HUES6 (cell line): ENCODE data around the gene SPATA13.
"Not testable (repeated sequence)": the region's sequence is repeated elsewhere in the genome, so short reads cannot be mapped to it uniquely, and the experiment has no call there.

Source experiments
- H3K27ac ChIP-seq: 2 replicates; pipeline ENCODE4 v1.7.0; 2013; ENCODE audit warnings: low read depth, mild to moderate bottlenecking, low read length, inconsistent platforms
- H3K27me3 ChIP-seq: 2 replicates; pipeline ENCODE4 v1.6.1; 2013; ENCODE audit warnings: low read length; ENCODE audit not compliant: control insufficient read depth, insufficient read depth
- H3K36me3 ChIP-seq: 2 replicates; pipeline ENCODE4 v1.6.1; 2013; ENCODE audit warnings: low read length; ENCODE audit not compliant: control insufficient read depth, insufficient read depth
- H3K4me1 ChIP-seq: 2 replicates; pipeline ENCODE4 v1.6.1; 2013; ENCODE audit warnings: low read length; ENCODE audit not compliant: control insufficient read depth, insufficient read depth
- H3K4me3 ChIP-seq: 2 replicates; pipeline ENCODE4 v1.5.1; 2013; ENCODE audit warnings: low read depth, low read length
- H3K9ac ChIP-seq: one replicate; pipeline ENCODE4 v1.6.1; 2013; ENCODE audit warnings: mild to moderate bottlenecking, low read length
- H3K9me3 ChIP-seq: 2 replicates; pipeline ENCODE4 v1.6.1; 2013; ENCODE audit warnings: low read depth, low read length; ENCODE audit not compliant: control insufficient read depth, insufficient read depth

SPATA13 gene

GRCh38 chr13:24199016-24199415 lies 38.5 kb downstream of the SPATA13 start:
- peaks cover 13% of the 10 kb centered on the region for H3K4me1 ChIP-seq
- H3K9ac ChIP-seq: no peak overlapping the region
- H3K27ac ChIP-seq: no peak overlapping the region
- no peaks in the 10 kb centered on the region for H3K9me3 ChIP-seq
- no peak overlapping the region for H3K4me3 ChIP-seq
- H3K27me3 ChIP-seq: no peaks in the 10 kb centered on the region
- no peaks in the 10 kb centered on the region for H3K36me3 ChIP-seq

- Histone ChIP-seq H3K36me3 (no peaks in the 10 kb centered on the region), H3K4me1 (peaks cover 7% of the 10 kb centered on the region), H3K9ac (no peak overlapping the region), H3K9me3 (no peaks in the 10 kb centered on the region), H3K27me3 (no peaks in the 10 kb centered on the region), H3K27ac (no peak overlapping the region), H3K4me3 (no peak overlapping the region)
Observed at GRCh38 chr13:24202215-24202614, 41.7 kb downstream of the SPATA13 start.

- Histone ChIP-seq H3K27ac (no peak overlapping the region), H3K9me3 (no peaks in the 10 kb centered on the region), H3K27me3 (no peaks in the 10 kb centered on the region), H3K36me3 (no peaks in the 10 kb centered on the region), H3K9ac (no peak overlapping the region), H3K4me3 (no peak overlapping the region), H3K4me1 (peaks cover 13% of the 10 kb centered on the region)
Observed at GRCh38 chr13:24203273-24203672, 42.8 kb downstream of the SPATA13 start.

GRCh38 chr13:24203811-24204210 lies 43.3 kb downstream of the SPATA13 start:
- Histone ChIP-seq H3K36me3 (no peaks in the 10 kb centered on the region), H3K9ac (no peak overlapping the region), H3K9me3 (no peaks in the 10 kb centered on the region), H3K4me1 (peaks cover 13% of the 10 kb centered on the region), H3K4me3 (no peak overlapping the region), H3K27me3 (no peaks in the 10 kb centered on the region), H3K27ac (no peak overlapping the region)

- not testable (repeated sequence) for H3K36me3 ChIP-seq, H3K27me3 ChIP-seq, H3K9me3 ChIP-seq, H3K4me3 ChIP-seq, H3K4me1 ChIP-seq, H3K27ac ChIP-seq, H3K9ac ChIP-seq
Observed at GRCh38 chr13:24205076-24205475, 44.6 kb downstream of the SPATA13 start.

GRCh38 chr13:24207841-24208667 lies 47.5 kb downstream of the SPATA13 start:
- no peaks in the 10 kb centered on the region for H3K9me3 ChIP-seq
- H3K9ac ChIP-seq: no peak overlapping the region
- no peak overlapping the region for H3K4me3 ChIP-seq
- H3K36me3 ChIP-seq: no peaks in the 10 kb centered on the region; the same call in 1 of the 2 replicates
- peaks cover 17% of the 10 kb centered on the region for H3K4me1 ChIP-seq
- no peaks in the 10 kb centered on the region for H3K27me3 ChIP-seq
- no peak overlapping the region for H3K27ac ChIP-seq

GRCh38 chr13:24209138-24209537 lies 48.6 kb downstream of the SPATA13 start:
- H3K9me3 ChIP-seq: no peaks in the 10 kb centered on the region
- H3K9ac ChIP-seq: no peak overlapping the region
- no peaks in the 10 kb centered on the region for H3K27me3 ChIP-seq
- no peaks in the 10 kb centered on the region; the same call in 1 of the 2 replicates for H3K36me3 ChIP-seq
- peaks cover 14% of the 10 kb centered on the region for H3K4me1 ChIP-seq
- no peak overlapping the region for H3K27ac ChIP-seq
- no peak overlapping the region for H3K4me3 ChIP-seq

GRCh38 chr13:24212254-24212653 lies 51.7 kb downstream of the SPATA13 start:
- Histone ChIP-seq H3K9me3 (no peaks in the 10 kb centered on the region), H3K9ac (no peak overlapping the region), H3K4me3 (no peak overlapping the region), H3K27ac (no peak overlapping the region), H3K4me1 (peaks cover 20% of the 10 kb centered on the region), H3K27me3 (no peaks in the 10 kb centered on the region), H3K36me3 (peaks cover 2% of the 10 kb centered on the region; the same call in 1 of the 2 replicates)

GRCh38 chr13:24212674-24213073 lies 52.2 kb downstream of the SPATA13 start:
- Histone ChIP-seq H3K9me3 (no peaks in the 10 kb centered on the region), H3K27ac (no peak overlapping the region), H3K36me3 (peaks cover 2% of the 10 kb centered on the region; the same call in 1 of the 2 replicates), H3K4me1 (peaks cover 23% of the 10 kb centered on the region), H3K4me3 (no peak overlapping the region), H3K9ac (no peak overlapping the region), H3K27me3 (no peaks in the 10 kb centered on the region)

- Histone ChIP-seq H3K27me3 (no peaks in the 10 kb centered on the region), H3K4me1 (peaks cover 26% of the 10 kb centered on the region), H3K4me3 (no peak overlapping the region), H3K9ac (no peak overlapping the region), H3K9me3 (no peaks in the 10 kb centered on the region), H3K27ac (no peak overlapping the region), H3K36me3 (peaks cover 2% of the 10 kb centered on the region; the same call in 1 of the 2 replicates)
Observed at GRCh38 chr13:24213932-24214331, 53.4 kb downstream of the SPATA13 start.

- Histone ChIP-seq H3K9me3 (no peaks in the 10 kb centered on the region), H3K9ac (no peak overlapping the region), H3K4me1 (peaks cover 28% of the 10 kb centered on the region), H3K36me3 (peaks cover 2% of the 10 kb centered on the region; the same call in 1 of the 2 replicates), H3K27ac (no peak overlapping the region), H3K27me3 (no peaks in the 10 kb centered on the region), H3K4me3 (no peak overlapping the region)
Observed at GRCh38 chr13:24214528-24214927, 54.0 kb downstream of the SPATA13 start.
